ENCODE measurements around the gene OR5P2.
"Not testable (repeated sequence)": the region's sequence is repeated elsewhere in the genome, so short reads cannot be mapped to it uniquely, and the experiment has no call there.

Gene OR5P2, protein sequence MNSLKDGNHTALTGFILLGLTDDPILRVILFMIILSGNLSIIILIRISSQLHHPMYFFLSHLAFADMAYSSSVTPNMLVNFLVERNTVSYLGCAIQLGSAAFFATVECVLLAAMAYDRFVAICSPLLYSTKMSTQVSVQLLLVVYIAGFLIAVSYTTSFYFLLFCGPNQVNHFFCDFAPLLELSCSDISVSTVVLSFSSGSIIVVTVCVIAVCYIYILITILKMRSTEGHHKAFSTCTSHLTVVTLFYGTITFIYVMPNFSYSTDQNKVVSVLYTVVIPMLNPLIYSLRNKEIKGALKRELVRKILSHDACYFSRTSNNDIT

GRCh38 chr11:7796842-7797241, at the start of gene OR5P2:
Gene OR5P2, minus strand, starts transcription at chr11:7796942. Its CDS starts 0 bp downstream, at chr11:7796942.
- no peak for DNase-seq

DNA sequence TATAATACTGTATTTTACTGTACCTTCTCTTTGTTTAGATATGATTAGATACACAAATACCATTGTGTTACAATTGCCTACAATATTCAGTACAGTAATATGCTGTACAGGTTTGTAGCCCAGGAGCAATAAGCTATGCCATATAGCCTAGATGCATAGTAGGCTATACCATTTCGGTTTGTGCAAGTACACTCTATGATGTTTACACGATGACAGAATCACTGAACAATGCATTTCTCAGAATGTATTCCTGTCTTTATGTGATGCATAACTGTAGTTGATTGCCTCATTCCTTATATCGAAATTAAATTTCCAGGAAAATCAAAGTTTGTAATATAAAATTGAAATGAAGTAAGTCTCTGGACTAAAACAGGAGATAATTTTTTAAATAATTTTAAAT, 49.3 kb upstream of the OR5P2 start:
- DNase-seq, result no peak

- no peak for DNase-seq
Observed at GRCh38 chr11:7844986-7845385, 48.2 kb upstream of the OR5P2 start.

DNA sequence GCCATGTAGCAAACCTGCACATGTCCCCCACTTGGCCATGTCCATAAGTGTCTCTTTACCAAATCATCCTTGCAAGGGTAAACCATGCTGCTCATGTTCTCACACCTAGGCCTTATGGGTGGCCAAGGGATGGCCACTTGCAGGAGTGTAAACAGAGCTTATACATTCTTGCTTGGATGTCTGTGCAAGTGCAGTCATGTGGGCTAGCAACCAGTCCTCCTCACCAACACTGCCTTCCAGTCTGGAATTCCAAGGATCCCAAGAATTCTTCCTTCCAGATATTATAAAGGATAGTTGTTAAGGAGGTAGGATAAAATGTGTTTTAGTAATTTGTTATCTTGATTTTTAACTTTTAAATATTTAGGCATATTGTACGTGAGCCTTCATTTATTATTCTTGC, 47.8 kb upstream of the OR5P2 start:
- DNase-seq, result no peak

- no peak for DNase-seq
Observed at GRCh38 chr11:7840578-7840977, 43.8 kb upstream of the OR5P2 start.

DNA sequence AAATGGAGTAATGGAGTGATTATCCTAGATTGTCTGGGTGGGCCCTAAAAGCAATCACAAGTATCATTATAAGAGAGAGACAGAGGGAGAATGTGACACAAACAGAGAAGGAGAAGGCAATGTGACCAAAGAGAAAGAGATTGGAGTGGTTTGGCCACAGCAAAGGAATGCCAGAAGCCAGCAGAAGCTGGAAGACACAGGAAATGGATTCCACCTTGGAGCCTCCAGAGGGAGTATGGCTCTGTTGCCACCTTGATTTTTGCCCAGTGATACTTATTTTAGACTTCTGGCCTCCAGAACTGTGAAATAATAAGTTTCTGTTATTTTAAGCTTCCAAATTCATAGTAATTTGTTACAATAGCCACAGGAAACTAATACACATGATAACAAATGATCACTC, 36.8 kb upstream of the OR5P2 start:
- no peak for DNase-seq

- DNase-seq, result no peak
Observed at GRCh38 chr11:7830740-7831139, 34.0 kb upstream of the OR5P2 start, which contains the start of gene OR5P3. Gene OR5P3, minus strand, starts transcription at chr11:7830840.

DNA sequence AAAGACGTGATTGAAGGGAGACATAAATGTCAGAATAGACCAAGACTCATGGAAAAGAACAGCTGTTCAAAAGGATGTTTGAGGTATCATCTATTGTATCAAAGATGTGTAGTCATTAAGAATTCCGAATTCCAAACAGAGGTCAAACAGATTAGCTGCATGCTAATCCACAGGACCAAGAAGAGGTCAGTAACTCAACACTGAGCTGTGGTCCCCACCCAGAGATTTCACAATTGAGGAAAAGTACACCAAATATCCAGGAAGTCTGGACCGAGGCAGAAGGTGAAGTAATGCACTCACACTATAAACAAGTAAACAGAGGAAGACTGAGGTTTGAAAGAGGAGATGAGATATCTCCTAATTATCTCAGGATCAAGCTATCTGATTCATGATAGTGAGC, 29.6 kb upstream of the OR5P2 start:
- no peak for DNase-seq

DNA sequence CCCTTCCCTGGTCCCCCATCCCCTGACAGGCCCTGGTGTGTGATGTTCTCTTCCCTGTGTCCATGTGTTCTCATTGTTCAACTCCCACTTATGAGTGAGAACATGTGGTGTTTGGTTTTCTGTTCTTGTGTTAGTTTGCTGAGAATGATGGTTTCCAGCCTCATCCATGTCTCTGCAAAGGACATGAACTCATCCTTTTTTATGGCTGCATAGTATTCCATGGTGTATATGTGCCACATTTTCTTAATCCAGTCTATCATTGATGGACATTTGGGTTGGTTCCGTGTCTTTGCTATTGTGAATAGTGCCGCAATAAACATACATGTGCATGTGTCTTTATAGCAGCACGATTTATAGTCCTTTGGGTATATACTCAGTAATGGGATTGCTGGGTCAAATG, 23.7 kb upstream of the OR5P2 start:
- not testable (repeated sequence) for DNase-seq

- DNase-seq, result not testable (repeated sequence)
Observed at GRCh38 chr11:7814897-7815296, 18.2 kb upstream of the OR5P2 start.

- DNase-seq, result not testable (repeated sequence)
Observed at GRCh38 chr11:7810301-7810700, 13.6 kb upstream of the OR5P2 start.

GRCh38 chr11:7793233-7793632, 3.5 kb downstream of the OR5P2 start:
- no peak for DNase-seq

DNA sequence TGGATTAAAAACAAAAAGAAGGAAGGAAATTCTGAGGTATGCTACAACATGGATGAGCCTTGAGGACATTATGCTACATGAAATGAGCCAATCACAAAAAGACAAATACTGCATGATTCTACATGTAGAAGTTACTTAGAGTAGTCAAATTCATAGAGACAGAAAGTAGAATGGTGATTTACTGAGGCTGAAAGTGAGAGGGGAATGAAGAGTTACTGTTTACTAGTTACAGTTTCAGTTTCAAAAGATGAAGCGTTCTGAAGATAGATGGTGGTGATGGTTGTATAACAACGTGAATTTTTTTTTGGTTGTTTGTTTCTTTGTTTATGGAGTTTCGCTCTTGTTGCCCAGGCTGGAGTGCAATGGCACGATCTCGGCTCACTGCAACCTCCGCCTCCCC, 9.5 kb downstream of the OR5P2 start:
- DNase-seq, result no peak

- no peak for DNase-seq
Observed at GRCh38 chr11:7775689-7776088, 21.1 kb downstream of the OR5P2 start.

DNA sequence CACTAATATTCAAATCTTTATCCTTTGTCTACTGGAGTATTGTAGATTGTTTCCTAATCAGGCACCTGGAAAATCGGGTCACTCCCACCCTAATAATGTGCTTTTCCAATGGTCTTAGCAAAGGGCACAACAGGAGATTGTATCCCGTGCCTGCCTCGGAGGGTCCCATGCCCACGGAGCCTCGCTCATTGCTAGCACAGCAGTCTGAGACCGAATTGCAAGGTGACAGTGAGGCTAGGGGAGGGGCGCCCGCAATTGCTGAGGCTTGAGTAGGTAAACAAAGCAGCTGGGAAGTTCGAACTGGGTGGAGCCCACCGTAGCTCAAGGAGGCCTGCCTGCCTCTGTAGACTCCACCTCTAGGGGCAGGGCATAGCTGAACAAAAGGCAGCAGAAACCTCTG, 32.4 kb downstream of the OR5P2 start:
- not testable (repeated sequence) for DNase-seq

- DNase-seq, result no peak
Observed at GRCh38 chr11:7759010-7759409, 37.7 kb downstream of the OR5P2 start.

DNA sequence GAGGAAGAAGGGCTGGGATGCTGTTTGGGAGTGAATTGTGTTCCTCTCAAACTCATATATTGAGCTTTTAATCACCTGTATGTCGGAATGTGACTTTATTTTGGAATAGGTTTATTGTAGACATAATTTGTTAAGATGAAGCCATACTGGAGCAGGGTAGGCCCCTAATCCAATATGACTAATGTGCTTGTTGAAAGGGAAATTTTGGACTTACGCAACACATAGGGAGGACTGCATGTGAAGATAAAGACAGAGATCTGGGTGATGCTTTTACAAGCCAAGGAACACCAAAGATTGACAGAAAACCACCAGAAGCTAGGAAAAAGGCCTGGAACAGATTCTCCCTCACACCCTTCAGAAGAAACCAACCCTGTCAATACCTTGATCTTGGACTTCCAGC, 47.3 kb downstream of the OR5P2 start:
- DNase-seq, result no peak

Measured in hematopoietic multipotent progenitor cell treated with erythropoietin and hydrocortisone succinate and interleukin-3 and kit ligand, for 6 days (in vitro differentiated cells).